HepG2 (cell line): ENCODE data around the gene PLD4. TPM values are rescaled to one million over a fixed set of nuclear protein-coding genes. Genes with fewer than 3 reads are reported as not detected.

ENCODE experiments used
- ATF5 ChIP-seq: sonication (generic); formaldehyde crosslinking; IDR thresholded peaks from 2 replicates; pipeline ENCODE4 v1.4.0; 2020; ENCODE audit warnings: mild to moderate bottlenecking, low read depth, missing genetic modification reagents
- CENPT ChIP-seq: sonication (generic); formaldehyde crosslinking; IDR thresholded peaks from 2 replicates; pipeline ENCODE4 v1.8.0; 2022; ENCODE audit warnings: low read depth, mild to moderate bottlenecking, moderate library complexity, missing genetic modification reagents
- DNMT1 ChIP-seq: sonication (generic); formaldehyde crosslinking; IDR thresholded peaks from 2 replicates; pipeline ENCODE4 v1.5.1; 2020; ENCODE audit warnings: mild to moderate bottlenecking, missing genetic modification reagents
- ELK4 ChIP-seq: sonication (generic); formaldehyde crosslinking; IDR thresholded peaks from 2 replicates; pipeline ENCODE4 v1.9.0; 2021; ENCODE audit warnings: missing genetic modification reagents, borderline replicate concordance
- FOXK1 ChIP-seq: sonication (generic); formaldehyde crosslinking; IDR thresholded peaks from 2 replicates; pipeline ENCODE4 v1.4.0; 2020; ENCODE audit warnings: low read depth, missing genetic modification reagents, borderline replicate concordance
- HCFC1 ChIP-seq: fragments of 150-350 bp; IDR thresholded peaks from 2 replicates; pipeline ENCODE4 v1.6.1; 2014; ENCODE audit warnings: low read depth, low read length
- JDP2 ChIP-seq: sonication (generic); formaldehyde crosslinking; IDR thresholded peaks from 2 replicates; pipeline ENCODE4 v1.8.1; 2022; ENCODE audit warnings: missing genetic modification reagents, borderline replicate concordance
- JUN ChIP-seq: sonication (generic); formaldehyde crosslinking; IDR thresholded peaks from 2 replicates; pipeline ENCODE4 v1.4.0; 2020; ENCODE audit warnings: mild to moderate bottlenecking, missing genetic modification reagents
- KDM4B ChIP-seq: sonication (generic); formaldehyde crosslinking; IDR thresholded peaks from 2 replicates; pipeline ENCODE4 v1.4.0; 2020; ENCODE audit warnings: missing genetic modification reagents
- LCORL ChIP-seq, 2 experiments: fragments of 450-650 bp in 1 of 2; sonication (generic) in 1 of 2; formaldehyde crosslinking in 1 of 2; IDR thresholded peaks; 2 replicates each; pipeline versions ENCODE4 v1.5.0 to v1.6.1; 2017 to 2020; ENCODE audit warnings: antibody characterized with exemption in 1 of 2, missing genetic modification reagents in 1 of 2
- NCOA1 ChIP-seq: sonication (generic); formaldehyde crosslinking; IDR thresholded peaks from 2 replicates; pipeline ENCODE4 v1.9.0; 2021; ENCODE audit warnings: missing genetic modification reagents
- NFRKB ChIP-seq: fragments of 450-650 bp; IDR thresholded peaks from 2 replicates; pipeline ENCODE4 v1.6.1; 2017
- NONO ChIP-seq, 2 experiments: fragments of 450-650 bp in 1 of 2; sonication (generic) in 1 of 2; formaldehyde crosslinking in 1 of 2; IDR thresholded peaks in 1 of 2; conservative IDR thresholded peaks in 1 of 2; 2 replicates each; pipeline versions ENCODE4 v1.6.1 to v1.8.0; 2017 to 2022; ENCODE audit warnings: mild to moderate bottlenecking in 1 of 2, missing genetic modification reagents in 1 of 2, moderate library complexity in 1 of 2
- ONECUT2 ChIP-seq: sonication (generic); formaldehyde crosslinking; IDR thresholded peaks from 2 replicates; pipeline ENCODE4 v1.4.0; 2020; ENCODE audit warnings: missing genetic modification reagents
- POGK ChIP-seq: sonication (generic); formaldehyde crosslinking; conservative IDR thresholded peaks from 2 replicates; pipeline ENCODE4 v1.8.0; 2022; ENCODE audit warnings: mild to moderate bottlenecking, moderate library complexity, missing genetic modification reagents
- SMAD9 ChIP-seq: sonication (generic); formaldehyde crosslinking; IDR thresholded peaks from 2 replicates; pipeline ENCODE4 v1.5.1; 2020; ENCODE audit warnings: mild to moderate bottlenecking, missing genetic modification reagents
- STAG1 ChIP-seq: sonication (generic); formaldehyde crosslinking; IDR thresholded peaks from 2 replicates; pipeline ENCODE4 v1.4.0; 2020; ENCODE audit warnings: missing genetic modification reagents
- ZBTB7B ChIP-seq: sonication (generic); formaldehyde crosslinking; IDR thresholded peaks from 2 replicates; pipeline ENCODE4 v1.4.0; 2020; ENCODE audit warnings: missing genetic modification reagents
- ZMAT3 ChIP-seq: sonication (generic); formaldehyde crosslinking; conservative IDR thresholded peaks from 2 replicates; pipeline ENCODE4 v1.7.0; 2021; ENCODE audit warnings: missing genetic modification reagents
- ZNF44 ChIP-seq: sonication (generic); formaldehyde crosslinking; IDR thresholded peaks from 2 replicates; pipeline ENCODE4 v1.5.1; 2020; ENCODE audit warnings: mild to moderate bottlenecking, missing genetic modification reagents
- ZNF7 ChIP-seq: IDR thresholded peaks from 2 replicates; pipeline ENCODE4 v1.6.1; 2016; ENCODE audit warnings: missing biosample characterization, missing genetic modification reagents
- ZNF709 ChIP-seq: sonication (generic); formaldehyde crosslinking; IDR thresholded peaks from 2 replicates; pipeline ENCODE4 v1.5.0; 2020; ENCODE audit warnings: mild to moderate bottlenecking, missing genetic modification reagents
- ZNF768 ChIP-seq: sonication (generic); formaldehyde crosslinking; IDR thresholded peaks from 2 replicates; pipeline ENCODE4 v1.4.0; 2020; ENCODE audit warnings: missing genetic modification reagents
- ZNF816 ChIP-seq: sonication (generic); formaldehyde crosslinking; IDR thresholded peaks from 2 replicates; pipeline ENCODE4 v1.8.0; 2022; ENCODE audit warnings: missing genetic modification reagents, mild to moderate bottlenecking, borderline replicate concordance
- polyA plus RNA-seq, 8 experiments: library from polyadenylated mRNA; depleted of rRNA in 3 of 8; stranded (reverse) in 7 of 8; unstranded in 1 of 8; fragments of >200 nt; fragmentation: Illumina TruSeq in 4 of 8; extraction: Trizol in 4 of 8; gene quantifications; 2 replicates each; pipeline versions ENCODE4 v1.2.1 to v1.2.3, GENCODE V29; 2011 to 2016; ENCODE audit warnings: low read depth in 4 of 8, missing spikeins in 1 of 8, mixed read lengths in 1 of 8; ENCODE audit not compliant: insufficient read depth in 1 of 8
- total RNA-seq, 5 experiments: library from RNA; depleted of rRNA; stranded (reverse); fragments of >200 nt; fragmentation: Illumina TruSeq; extraction: Trizol; gene quantifications; 2 replicates each; pipeline ENCODE4 v1.2.3, GENCODE V29; 2016; ENCODE audit warnings: low read depth in 1 of 5
- TF ChIP-seq, protein P1 (sequence below), 2 experiments: sonication (generic) in 1 of 2; formaldehyde crosslinking in 1 of 2; IDR thresholded peaks; 2 replicates each; pipeline versions ENCODE4 v1.5.1 to v1.6.1; 2011 to 2020; ENCODE audit warnings: borderline replicate concordance in 1 of 2, low read depth in 1 of 2, low read length in 1 of 2, mild to moderate bottlenecking in 1 of 2, missing genetic modification reagents in 1 of 2, moderate library complexity in 1 of 2

Gene PLD4
- total and polyA plus RNA-seq, 2 of the 13 experiments (the other 11 are each of a cell fraction or from before 2014, with no cell fraction given) = not detected

DNA sequence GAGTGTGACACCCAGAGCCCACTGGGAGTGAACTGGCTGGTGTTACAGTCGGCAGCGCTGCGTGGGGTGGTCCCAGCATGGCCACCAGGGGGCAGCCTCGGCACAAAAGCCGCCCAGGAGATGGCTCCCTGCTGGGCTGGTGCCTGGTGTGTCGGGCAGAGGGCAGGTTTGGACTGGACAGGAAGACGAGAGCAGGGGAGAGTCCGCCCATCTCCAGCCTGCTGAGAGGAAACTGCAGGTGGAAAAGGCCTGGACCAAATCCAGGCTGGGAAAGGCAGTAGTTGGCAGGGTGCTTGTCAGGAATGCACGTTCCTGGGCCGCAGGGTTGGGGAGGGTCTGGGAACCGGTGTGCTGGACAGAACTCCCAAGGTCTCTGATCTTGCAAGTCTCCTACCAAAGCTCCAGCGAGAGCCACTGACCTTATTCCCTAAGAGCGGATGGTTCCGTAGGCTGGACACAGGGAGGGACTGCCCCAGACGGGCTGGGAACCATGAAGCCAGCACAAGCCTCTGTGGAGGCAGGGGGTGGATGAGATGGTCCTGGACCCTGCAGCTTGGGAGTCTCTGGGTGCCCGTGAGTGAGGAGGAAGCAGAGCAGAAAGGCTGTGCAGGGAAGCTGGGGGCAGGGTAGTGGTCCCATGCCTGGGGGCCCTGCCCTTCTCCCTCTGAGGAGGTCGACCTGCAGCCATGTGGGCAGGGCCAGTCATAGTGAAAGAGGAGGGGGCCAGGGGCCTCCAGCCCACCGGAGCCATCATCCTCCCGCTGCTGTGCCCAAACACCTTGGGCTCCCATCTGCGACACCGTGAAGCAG, 51.7 kb downstream of the PLD4 start (continued):
- TF ChIP-seq SMAD9 (no peak), ZNF709 (CRISPR knock-in tag) (no peak), STAG1 (CRISPR knock-in tag) (peak; percentile 95), NFRKB (no peak), KDM4B (CRISPR knock-in tag) (no peak), HCFC1 (no peak), ZNF768 (CRISPR knock-in tag) (no peak), FOXK1 (CRISPR knock-in tag) (no peak), JUN (CRISPR knock-in tag) (no peak), JDP2 (no peak), ATF5 (CRISPR knock-in tag) (no peak), NCOA1 (no peak), ZNF44 (CRISPR knock-in tag) (peak; percentile 31; the same call in 1 of the 2 replicates), ONECUT2 (no peak), ZBTB7B (CRISPR knock-in tag) (peak; percentile 69), ZNF7 (CRISPR knock-in tag) (no peak), ZMAT3 (CRISPR knock-in tag) (no peak), POGK (CRISPR knock-in tag) (no peak), NONO (IDR thresholded peaks at IDR 0.05) (no peak), NONO (CRISPR knock-in tag; conservative IDR thresholded peaks at IDR 0.05) (peak; percentile 78), ELK4 (CRISPR knock-in tag) (no peak), CENPT (no peak), ZNF816 (no peak), LCORL (IDR thresholded peaks at IDR 0.05) (no peak), LCORL (CRISPR knock-in tag; IDR thresholded peaks at IDR 0.05) (peak; percentile 52), DNMT1 (no peak)
- TF ChIP-seq, protein P1, sequence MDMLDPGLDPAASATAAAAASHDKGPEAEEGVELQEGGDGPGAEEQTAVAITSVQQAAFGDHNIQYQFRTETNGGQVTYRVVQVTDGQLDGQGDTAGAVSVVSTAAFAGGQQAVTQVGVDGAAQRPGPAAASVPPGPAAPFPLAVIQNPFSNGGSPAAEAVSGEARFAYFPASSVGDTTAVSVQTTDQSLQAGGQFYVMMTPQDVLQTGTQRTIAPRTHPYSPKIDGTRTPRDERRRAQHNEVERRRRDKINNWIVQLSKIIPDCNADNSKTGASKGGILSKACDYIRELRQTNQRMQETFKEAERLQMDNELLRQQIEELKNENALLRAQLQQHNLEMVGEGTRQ (IDR thresholded peaks at IDR 0.05; ENCODE audit: low read depth, low read length) = no peak
- TF ChIP-seq, protein P1 (CRISPR knock-in tag; IDR thresholded peaks at IDR 0.05; ENCODE audit: borderline replicate concordance) = no peak
